AG08395 (cell line): ENCODE measurements around the gene NTHL1.

Experiments used
- DNase-seq: peaks from one replicate; pipeline ENCODE4 v3.0.0; 2012; ENCODE audit warnings: mixed read lengths, low spot score

The NTHL1 gene

DNA sequence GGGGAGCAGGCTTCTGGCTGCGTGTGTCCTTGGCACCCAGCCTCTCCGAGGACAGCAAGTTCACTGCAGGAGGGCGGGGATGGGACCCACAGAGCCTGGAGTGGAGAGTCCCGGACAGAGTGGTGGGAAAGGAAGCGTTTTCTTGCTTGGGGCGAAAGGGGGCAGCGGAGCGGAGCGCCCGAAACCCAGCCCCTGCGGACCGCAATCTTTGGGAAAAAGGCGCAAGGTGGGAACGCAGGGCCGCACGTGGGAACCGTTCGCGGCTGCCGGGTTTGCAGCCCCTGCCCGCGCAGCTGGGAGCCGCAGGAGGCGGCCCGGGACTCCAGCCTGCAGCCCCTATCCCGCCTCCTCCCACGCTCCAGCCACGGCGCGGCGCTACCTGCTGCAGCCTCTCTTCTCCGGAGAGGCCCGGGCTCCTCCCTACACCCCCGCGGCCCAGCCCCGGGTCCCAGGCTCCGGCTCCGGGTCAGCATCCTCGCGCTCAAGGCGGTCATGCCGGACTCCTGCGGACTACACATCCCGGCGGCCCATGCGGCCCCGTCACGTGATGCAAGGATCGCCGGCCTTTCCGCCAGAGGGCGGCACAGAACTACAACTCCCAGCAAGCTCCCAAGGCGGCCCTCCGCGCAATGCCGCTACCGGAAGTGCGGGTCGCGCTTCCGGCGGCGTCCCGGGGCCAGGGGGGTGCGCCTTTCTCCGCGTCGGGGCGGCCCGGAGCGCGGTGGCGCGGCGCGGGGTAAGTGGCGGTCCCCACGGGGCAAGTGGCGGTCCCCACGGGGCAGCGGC lies at the start of gene NTHL1, which contains the start of gene TSC2:
TSS of gene NTHL1 (minus strand) at position 505 of the 786 bp plus-strand sequence. CDS start at position 494, 11 bp downstream.
TSS of gene TSC2 (plus strand) at position 656 of the 786 bp plus-strand sequence. CDS start 631 bp downstream, outside the sequence.
- peak; percentile 97 for DNase-seq

- no peak for DNase-seq
Observed at GRCh38 chr16:2096853-2097595, 49.4 kb upstream of the NTHL1 start.

- no peak for DNase-seq
Observed at GRCh38 chr16:2095918-2096582, 48.4 kb upstream of the NTHL1 start.

DNA sequence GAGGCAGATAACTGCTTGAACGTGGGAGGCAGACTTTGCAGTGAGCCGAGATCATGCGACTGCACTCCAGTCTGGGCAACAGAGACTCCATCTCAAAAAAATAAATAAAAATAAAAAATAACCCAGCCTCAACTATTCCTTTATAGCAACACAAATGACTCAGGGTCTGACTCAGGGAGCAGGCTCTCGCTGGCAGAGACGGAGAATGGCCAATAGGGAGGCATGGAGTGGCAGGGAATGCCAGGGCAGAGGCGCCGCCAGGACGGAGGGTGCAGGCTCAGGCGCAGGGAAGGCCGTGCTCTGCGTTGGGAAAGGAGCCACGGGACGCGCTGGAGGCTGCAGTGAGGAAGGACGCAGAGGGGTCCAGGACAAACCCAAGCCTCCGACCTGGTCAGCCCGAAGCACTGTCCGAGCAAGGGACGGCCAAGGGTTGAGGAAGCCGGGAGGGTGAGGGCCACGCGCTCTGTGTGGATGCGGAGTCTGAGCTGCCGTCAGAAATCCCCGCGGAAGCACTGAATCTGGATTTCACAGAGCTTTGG lies 47.8 kb upstream of the NTHL1 start:
- peak; percentile 61 for DNase-seq

DNA sequence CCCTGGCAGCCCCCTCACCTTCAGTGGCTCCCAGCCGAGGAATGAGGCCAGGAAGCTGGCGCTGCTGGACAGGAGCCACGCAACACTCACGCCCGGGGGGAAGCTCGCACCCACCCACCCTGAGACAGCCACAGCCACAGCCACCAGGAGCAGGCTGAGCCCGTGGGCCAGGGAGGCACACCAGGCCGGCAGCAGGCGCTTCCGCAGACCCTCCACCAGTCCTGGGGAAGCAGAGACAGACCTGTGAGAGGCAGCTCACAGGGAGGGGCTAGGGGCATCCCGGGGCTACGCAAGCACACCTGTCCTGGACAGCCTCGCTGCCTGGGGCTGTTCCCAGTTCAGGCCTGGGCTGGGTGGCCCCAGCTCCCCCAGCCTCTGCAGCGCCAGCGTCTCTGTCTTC lies 46.2 kb upstream of the NTHL1 start:
- DNase-seq: no peak

GRCh38 chr16:2092866-2093265 lies 45.2 kb upstream of the NTHL1 start:
- no peak for DNase-seq

- DNase-seq: no peak
Observed at GRCh38 chr16:2092256-2092620, 44.6 kb upstream of the NTHL1 start.

DNA sequence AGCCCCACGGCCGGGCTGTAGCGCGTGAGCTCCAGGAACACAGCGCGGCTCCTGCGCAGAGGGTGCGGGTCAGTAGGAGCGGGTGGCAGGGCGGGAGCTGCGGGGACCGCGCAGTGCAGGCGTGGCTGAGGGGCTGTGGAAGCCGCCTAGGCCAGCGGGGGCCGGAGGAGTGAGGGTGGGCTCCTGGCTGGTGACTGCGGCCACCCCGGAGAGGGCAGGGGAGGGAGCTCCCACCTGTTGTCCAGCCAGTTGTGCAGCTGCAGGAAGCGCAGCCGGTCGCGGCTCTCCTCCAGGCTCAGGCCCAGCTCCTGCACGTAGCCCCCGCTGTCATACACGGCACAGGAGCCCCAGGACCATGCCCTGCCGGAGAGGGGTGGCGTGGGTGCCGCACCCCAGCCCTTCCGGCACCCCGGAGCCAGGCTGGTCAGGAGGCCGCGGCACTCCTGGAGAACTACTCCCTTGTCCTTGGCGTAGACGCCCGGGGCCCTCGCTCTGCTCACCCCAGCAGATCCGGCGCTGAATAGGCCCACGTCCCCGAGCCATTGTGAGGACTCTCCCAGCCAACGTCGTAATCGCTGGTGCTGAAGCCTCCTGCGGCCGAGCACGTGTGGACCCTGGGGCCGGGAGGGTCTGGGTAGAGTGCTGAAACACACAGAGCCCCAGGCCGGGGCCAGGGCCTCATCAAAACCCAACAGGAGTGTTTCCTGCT lies 44.1 kb upstream of the NTHL1 start:
- DNase-seq: no peak

GRCh38 chr16:2090777-2091546 lies 43.3 kb upstream of the NTHL1 start:
- peak; percentile 48 for DNase-seq

DNA sequence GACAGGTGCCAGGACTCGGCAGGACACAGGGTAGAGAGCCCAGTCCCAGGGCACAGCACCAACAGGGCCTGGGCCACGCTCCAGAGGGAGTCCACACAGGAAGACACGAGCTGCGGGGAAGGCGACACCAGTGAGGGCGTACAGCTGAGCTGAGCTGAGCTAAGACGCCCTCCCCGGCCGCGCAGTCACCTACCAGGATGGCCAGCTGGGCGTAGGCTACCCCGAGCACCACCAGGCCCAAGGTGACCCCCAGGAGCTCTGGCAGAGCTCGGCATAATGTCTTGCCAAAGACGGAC lies 42.8 kb upstream of the NTHL1 start:
- no peak for DNase-seq

DNA sequence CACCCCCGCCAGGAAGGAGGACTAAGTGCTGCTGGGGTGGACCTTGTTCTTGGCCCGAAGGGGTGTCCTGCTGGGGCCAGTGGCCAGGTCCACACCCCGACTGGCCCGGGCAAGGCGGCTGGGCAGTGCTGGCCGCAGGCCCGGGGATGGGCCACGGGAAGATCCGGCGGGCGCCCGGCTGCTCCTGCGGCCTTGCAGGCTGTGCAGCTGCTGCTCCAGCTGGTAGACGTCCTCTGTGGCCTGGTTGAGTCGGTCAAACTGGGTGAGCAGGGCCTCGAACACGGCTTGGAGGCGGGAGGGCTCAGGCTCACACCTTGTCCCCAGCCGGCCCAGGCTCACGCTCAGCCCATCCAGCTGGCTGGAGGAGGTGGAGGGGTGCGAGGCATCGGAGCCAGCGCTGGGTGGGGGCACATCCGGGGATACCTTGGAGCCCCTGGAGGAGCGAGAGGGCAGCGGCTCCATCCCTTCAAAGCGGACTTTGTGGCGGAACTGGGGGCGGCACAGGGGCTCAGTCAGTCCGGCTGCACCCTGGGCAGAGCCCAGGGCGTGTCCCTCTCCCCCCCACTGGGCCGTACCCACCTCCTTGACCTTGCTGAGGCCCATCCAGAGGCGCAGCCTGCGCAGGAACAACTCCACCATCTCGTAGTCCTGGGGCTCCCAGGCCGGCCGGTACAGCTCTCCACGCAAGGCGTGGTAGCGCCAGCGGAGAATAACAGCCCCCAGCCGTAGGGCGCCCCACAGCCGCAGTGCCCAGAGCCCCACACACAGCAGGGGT lies 42.3 kb upstream of the NTHL1 start:
- DNase-seq: no peak

- no peak for DNase-seq
Observed at GRCh38 chr16:2088759-2089358, 41.2 kb upstream of the NTHL1 start.

DNA sequence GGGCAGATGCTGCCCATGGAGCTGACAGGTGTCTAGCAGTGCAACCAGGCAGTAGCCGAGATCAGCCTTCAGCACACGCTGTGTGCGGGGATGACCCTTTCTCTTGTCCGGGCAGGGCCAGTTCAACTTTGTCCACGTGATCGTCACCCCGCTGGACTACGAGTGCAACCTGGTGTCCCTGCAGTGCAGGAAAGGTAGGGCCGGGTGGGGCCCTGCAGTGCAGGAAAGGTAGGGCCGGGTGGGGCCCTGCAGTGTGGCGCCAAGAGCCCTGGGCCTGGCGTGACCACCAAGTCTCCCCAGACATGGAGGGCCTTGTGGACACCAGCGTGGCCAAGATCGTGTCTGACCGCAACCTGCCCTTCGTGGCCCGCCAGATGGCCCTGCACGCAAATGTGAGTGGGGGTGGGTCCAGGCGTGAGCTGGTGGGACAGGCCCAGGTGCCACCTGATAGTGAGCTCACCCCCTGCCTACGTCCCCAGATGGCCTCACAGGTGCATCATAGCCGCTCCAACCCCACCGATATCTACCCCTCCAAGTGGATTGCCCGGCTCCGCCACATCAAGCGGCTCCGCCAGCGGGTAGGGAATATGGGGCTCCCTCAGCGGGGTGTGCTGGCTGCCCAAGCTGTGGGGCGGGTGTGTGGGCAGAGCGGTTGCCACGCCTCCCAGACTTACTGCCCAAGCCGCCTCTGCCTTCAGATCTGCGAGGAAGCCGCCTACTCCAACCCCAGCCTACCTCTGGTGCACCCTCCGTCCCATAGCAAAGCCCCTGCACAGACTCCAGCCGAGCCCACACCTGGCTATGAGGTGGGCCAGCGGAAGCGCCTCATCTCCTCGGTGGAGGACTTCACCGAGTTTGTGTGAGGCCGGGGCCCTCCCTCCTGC lies 40.4 kb upstream of the NTHL1 start:
- no peak for DNase-seq

- DNase-seq: no peak
Observed at GRCh38 chr16:2086812-2087747, 39.4 kb upstream of the NTHL1 start.

DNA sequence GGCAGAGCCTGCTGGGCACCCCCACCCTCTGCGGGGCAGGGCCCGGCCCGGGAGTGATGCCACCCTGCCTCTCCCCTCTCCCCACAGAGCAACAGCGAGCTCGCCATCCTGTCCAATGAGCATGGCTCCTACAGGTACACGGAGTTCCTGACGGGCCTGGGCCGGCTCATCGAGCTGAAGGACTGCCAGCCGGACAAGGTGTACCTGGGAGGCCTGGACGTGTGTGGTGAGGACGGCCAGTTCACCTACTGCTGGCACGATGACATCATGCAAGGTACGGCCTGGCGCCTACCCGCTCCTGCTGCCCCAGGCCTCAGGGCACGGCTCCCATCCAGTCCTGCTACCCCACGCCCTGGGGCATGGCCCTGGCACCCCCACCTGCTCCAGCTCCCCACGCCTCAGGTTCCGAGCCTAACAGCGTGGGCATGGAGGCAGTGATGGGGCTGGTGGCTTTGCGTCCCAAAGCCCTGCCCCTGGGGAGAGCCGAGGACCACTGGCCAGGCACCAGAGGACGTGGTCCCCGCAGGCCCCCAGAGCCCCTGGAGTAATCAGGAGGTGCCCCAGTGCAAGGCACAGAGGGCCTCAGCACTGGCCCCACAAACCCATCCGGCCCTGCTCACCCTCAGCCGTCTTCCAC lies 38.6 kb upstream of the NTHL1 start:
- DNase-seq: no peak

DNA sequence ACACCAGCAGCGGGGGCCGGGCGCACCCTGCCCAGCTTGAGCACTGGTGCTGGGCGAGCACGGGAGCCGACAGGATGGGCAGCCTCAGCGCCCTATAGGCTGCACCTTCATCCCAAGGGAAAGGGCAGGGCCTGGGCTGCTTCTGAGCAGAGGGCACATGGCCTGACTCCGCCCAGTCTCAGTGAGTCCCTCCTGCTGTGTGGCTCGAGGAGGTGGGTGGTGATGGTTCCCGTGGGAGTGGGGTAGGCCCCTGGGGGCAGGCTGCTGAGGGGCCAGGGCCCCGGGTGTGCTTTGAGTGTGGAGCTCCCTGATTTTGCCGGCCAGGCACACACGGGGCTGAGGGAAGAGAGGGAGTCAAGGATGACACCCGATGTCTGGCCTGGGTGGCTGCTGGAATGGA lies 38.0 kb upstream of the NTHL1 start:
- peak; percentile 49 for DNase-seq

- DNase-seq: no peak
Observed at GRCh38 chr16:2084895-2085625, 37.4 kb upstream of the NTHL1 start.
